GM12874 (cell line): ENCODE data around the gene DOK1.
A peak's percentile ranks its signal among the peaks of the same experiment; 100 is the strongest.

ENCODE experiments used
- TF ChIP-seq, protein P1 (sequence below): IDR thresholded peaks from 2 replicates; pipeline ENCODE4 v1.5.1; 2011; ENCODE audit warnings: low read depth, mild to moderate bottlenecking, control low read depth, low read length, moderate library complexity; ENCODE audit not compliant: insufficient read depth

DOK1 gene

DNA sequence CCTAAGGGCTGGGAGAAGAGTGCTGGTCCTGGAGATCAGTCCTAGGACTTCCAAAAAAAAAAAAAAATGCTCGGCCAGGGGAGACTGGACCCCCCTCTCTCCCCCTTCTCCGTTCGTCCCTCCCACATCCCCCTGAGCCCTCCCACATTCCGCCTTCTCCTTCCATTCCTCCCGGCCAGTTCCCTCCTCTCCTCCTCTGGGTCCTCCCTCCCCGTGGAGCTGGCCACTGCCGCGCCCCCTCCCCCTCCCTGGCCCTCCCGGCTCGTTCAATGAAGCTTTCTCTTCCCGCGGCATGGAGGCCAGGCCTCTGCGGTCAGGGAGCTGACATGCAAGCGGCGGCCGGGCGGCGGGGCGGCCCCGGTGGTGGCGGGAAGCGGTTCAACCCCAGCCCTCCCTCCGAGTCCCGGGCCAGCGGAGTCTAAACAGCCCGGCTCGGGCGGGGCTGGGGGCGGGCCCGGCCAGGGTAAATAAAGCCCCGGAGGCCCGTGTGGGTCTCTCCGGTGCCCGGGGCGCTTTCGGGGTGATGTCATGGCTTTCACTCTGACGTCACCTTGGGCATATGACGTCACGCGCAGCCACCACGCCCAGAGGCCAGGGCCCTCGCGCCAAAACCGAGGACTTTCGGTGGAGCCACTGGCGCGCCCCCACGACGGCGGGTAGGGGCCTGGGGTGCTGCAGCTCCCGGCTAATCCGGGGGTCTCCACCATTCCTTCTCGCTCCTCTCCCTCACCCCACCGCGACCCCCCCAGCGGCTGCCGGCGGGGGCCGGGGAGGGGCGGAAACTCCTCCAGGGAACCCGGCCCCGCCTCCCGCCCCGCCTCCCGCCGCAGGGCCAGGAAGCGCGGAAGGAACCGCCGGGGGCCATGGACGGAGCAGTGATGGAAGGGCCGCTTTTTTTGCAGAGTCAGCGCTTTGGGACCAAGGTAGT is at the start of gene DOK1, which contains the start of gene LOXL3:
Gene DOK1 (plus strand): TSS at position 829 of the 928 bp plus-strand sequence. CDS start 35 bp downstream, at position 864.
Gene LOXL3 (minus strand): TSS at position 51 of the 928 bp plus-strand sequence. CDS start 1,308 bp downstream, outside the sequence.
- TF ChIP-seq, protein P1, sequence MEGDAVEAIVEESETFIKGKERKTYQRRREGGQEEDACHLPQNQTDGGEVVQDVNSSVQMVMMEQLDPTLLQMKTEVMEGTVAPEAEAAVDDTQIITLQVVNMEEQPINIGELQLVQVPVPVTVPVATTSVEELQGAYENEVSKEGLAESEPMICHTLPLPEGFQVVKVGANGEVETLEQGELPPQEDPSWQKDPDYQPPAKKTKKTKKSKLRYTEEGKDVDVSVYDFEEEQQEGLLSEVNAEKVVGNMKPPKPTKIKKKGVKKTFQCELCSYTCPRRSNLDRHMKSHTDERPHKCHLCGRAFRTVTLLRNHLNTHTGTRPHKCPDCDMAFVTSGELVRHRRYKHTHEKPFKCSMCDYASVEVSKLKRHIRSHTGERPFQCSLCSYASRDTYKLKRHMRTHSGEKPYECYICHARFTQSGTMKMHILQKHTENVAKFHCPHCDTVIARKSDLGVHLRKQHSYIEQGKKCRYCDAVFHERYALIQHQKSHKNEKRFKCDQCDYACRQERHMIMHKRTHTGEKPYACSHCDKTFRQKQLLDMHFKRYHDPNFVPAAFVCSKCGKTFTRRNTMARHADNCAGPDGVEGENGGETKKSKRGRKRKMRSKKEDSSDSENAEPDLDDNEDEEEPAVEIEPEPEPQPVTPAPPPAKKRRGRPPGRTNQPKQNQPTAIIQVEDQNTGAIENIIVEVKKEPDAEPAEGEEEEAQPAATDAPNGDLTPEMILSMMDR, result no peak

DNA sequence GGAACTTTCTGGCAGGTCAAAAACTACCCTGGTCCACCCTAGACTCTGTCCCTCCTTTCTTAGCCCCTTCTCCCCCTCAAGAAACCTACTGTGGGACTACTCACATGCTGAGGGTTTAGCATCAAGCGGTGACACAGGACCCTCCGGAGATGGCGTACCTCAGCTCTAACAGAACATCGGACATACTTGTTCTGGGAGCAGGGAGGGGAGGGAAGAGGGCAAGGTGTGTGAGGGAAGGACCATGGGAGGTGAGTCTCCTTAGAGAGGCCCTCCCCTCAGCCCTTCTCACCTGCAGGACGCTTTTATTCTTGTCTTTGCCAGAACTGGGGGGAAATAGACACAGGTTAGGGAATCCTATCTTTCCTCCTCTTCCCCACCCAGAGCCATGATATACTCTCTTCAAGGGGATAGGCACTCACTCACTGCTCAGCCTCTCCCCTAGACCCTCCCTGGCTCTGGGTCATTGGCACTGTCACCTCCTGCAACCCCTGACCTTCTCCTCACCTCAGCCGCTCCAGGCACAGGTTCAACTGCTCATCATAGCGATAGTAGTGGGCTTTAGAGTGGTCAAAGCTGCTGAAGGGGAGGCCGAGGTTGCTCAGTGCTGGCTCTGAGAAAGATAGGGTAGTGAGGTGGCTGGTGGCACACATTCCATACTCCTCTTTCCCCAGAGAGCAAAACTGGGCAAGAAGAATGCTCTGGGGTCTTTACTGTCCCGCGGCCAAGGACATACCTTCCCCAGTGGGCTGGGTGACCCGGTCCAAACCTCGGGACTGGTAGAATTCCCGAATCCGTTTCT is 48.9 kb upstream of the DOK1 start:
- TF ChIP-seq, protein P1, result no peak

DNA sequence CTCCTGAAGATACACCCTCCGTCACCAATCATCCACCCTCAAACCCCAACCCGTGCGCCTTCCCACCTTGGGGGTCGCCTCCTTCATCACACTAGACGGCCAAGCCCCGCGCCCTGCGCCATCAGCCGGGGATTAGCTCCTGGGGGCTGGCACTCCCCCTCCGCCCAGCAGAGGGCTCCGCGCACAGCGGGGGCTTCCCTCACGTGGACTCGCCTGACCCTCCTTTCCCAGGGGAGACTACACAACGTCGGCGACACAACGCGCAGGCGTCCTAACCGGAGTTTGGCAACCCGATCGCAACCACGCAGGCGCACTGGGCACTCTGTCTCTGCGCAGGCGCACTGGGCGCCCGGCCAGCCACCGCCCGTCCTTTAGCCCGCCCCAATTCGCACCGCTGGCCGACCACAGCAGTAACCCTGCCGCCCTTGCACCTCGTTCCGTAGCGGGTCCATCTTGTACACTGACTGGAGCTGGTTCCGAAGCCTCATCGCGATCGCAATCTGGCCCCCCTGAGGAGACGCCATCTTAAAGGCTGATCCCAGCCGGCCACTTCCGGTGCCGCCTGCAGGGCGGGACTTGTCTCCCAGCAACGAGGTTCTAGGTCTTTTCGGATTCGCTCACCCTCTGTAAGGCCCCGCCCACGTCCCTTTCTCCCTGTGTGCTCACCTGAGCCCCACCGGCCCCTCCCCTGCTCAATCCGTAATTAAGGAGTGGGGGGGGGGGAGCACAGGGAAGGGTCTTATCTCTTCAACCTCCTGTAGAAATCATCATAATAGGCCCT is 47.2 kb upstream of the DOK1 start, which contains the start of gene PCGF1:
Gene PCGF1 (minus strand): TSS at position 551 of the 781 bp plus-strand sequence. CDS start 27 bp downstream, at position 524.
- TF ChIP-seq, protein P1, result peak; percentile 79

DNA sequence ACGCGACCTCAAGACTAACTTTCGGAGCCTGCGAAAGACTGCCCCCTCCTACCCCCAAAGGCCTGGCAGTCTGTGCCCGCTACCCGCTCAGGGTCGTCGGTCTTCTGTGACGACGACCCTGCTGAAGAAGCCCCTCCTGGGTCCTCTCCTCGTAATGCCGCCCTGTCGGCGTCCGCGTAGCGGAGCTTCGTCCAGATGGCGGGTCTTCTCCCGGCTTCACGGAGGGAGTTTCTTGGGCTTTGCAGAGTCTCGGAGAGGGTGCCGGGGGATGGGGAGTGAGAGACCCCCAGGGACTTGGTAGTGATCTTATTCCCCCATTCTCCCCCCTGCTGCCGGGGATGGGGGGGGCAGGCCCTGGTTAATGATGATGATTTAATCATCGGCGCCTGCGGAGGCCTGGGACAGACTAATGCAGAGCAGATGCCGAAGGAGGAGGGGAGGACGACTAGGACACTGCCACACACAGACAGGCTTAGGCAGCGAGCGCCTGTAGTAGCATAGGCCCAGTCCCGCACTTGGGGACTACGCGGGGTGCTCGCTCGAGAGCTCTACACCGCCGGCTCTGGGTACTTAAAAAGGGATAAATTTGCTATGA is 46.5 kb upstream of the DOK1 start:
- TF ChIP-seq, protein P1, result no peak

DNA sequence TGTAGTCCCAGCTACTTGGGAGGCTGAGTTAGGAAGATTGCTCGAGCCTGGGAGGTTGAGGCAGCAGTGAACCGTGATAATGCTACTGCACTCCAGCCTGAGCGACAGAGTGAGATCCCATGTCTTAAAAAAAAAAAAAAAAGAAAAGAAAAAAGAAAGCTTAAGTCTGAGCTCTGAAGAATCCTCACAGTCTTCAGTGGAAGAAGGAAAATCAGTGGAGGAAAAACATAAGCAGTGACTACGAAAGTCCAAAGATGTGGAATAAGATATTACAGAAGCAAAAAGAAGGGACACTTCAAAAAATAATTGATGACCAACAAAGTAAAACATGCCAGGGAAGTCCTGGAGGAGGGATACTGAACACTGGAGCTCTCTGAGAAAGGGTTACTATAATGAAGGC is 44.2 kb upstream of the DOK1 start:
- TF ChIP-seq, protein P1, result no peak

DNA sequence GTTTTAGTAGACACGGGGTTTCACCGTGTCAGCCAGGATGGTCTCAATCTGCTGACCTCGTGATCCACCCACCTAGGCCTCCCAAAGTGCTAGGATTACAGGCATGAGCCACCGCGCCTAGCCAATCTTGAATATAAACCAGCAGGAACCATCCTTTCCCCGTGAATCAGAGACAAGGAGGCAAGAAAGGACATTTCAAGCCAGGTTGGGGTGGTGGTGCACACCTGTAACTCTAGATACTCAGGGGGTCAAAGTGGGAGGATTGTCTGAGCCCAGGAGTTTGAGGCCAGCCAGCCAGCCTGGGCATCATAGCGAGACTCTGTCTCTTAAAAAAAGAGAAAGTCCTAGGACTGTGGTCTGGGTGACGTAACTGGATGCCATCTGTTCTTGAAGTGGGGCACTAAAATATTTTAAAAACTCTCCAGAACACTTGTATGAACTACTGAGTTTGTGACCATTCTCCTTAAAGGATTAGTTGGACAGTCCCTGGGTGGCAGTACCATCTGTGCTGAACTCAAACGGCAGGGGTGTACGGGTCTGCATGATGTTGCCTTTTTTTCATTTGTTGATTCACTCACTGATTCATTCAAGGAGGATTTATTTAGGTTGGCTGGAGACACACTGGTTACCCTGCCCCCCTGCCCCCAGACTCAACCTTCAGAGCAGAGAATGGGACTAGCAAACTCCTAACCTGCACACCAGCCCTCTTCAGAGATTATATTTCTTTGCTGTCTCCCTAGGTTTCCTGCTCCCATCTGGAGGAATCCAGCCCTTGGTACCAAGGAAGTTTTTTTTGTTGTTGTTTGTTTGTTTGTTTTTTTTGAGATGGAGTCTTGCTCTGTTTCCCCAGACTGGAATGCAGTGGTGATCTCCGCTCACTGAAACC is 43.2 kb upstream of the DOK1 start:
- TF ChIP-seq, protein P1, result no peak
